ELF-1 (cell line): ENCODE results near the gene PLEKHO2.

ENCODE experiments used
- DNase-seq: peaks from one replicate; pipeline ENCODE4 v3.0.0-alpha.2; 2016; ENCODE audit warnings: low read depth, low spot score

PLEKHO2 gene

DNA sequence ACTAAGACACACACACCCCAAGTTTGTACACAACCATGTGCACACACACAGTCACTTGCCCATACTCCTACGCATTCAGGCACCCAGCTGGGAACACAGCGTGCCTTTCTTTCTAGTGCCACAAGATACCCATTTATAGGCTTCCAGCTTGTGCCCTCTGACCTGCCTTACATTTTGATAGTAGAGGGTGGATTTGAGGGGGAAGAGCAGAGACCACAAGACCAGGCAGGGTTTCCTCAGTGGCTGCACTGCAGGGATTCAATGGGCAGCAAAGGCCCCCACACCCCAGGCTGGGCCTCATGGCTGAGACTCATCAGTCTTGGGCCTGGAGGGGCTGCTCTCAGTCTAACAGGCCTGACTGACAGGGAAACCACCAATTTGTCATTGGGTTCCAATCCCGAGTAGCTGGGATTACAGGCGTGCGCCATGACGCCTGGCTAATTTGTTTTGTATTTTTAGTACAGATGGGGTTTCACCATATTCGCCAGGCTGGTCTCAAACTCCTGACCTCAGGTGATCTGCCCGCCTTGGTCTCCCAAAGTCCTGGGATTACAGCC is 51.2 kb downstream of the PLEKHO2 start:
- no peak for DNase-seq

DNA sequence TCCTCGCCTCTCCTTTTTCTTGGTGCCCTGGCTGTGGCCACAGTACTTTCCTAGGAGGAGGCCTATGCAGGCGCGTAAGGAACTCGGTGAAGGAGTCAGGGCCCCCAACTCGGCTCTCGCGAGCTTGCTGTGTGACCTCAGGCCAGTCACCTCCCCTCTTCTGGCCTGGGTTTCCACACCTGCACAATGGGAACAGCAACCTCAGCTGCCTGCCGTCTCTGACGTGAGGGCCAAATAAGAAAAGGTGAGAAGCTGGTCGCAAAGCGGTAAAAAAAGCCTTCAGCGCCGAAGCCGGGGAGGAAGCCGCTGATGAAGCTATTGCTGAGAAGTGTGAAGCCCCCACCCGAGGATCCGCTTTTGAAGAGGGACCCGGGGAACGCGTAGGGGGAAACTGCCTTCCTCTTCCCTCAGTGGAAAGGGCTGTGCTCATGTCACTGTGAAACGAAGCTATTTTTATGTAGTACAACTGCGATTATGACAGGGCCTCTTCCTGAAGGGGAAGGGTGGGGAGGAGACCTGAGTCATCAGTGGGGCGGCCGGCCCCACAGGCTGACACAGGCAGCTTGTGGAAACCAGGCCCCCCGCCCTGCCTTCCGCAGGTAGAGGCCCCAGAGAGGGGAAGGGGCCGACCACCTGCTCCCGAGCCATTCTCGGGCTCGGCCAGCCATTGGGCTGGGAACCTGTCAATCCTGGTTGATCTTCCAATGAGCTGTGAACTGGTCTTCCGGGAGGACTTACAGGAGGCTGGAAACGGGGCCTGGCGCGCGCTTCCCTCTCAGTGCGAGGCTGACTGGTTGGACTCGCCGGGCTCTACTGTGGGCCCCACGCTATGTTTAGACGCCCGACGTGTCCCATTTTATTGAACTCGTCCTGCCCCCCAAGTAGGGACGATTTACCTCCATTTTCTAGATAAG is 52.0 kb downstream of the PLEKHO2 start:
- DNase-seq = peak; percentile 98

DNA sequence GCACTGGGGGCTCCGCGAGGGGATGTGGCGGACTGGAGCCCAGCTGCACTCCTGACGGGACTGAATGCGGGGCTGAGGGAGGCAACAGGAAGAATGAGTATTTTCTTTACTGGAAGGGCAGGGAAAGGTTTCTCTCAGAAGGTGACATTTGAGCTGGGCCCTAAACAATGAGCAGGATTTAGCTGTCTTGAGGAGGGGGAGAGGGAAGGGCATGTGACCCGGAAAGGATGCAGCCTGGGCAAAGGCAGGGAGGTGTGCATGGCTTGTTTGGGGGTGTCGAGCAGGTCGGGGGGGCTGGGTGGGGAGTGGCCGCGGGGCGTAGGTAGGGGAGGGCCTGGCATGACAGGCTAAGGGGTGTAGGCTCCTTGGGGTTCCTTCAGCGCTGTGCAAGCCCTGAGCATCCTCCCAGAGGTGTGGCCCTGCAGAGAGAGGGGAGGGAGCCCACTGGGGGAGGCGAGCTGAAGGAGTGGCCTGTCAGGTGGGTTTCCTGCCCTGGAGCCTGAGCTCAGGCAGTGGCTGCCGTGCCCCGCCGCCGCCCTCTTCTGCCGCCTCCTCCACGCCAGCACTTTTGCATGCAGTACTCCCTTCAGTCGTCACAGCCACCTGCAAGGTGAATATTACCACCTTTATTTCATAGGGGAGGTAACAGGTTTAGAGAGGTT is 52.8 kb downstream of the PLEKHO2 start:
- DNase-seq = no peak

DNA sequence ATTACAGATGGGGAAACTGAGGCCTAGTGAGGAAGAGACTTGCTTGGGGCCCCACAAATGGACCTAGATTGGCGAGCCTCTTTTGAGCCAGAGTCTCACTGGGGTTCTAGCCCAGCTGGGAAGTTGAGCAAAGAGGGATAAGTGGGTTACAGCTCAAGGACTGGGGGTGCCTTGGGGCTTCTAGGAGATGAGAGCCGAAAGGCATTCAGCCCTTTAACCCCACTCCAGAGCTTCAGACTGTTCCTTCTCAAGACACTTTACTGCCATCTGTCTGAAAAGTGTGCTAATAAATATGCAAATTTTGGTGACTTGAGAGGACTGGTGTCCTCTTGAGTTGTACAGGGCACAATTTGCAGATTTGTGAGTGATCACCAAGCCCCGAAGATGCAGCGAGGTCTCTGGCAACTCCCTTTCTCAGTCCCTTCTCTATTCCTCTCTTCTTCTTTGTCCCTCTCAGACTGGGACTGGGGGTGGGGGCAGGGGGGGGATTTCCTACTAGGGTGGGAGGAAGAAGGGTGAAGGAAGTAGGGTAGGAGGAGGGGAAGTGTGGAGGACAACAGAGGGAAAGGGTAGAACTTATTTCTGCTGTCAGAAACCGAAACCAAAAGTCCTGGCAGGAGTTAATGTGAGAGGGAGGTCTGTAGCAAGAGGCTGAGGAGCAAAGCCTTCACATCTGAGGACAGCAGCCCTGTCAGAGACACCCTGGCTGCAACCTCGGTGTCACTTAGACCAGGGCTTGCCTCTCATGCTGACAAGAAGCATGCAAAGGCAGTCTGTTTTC is 53.8 kb downstream of the PLEKHO2 start:
- no peak for DNase-seq

DNA sequence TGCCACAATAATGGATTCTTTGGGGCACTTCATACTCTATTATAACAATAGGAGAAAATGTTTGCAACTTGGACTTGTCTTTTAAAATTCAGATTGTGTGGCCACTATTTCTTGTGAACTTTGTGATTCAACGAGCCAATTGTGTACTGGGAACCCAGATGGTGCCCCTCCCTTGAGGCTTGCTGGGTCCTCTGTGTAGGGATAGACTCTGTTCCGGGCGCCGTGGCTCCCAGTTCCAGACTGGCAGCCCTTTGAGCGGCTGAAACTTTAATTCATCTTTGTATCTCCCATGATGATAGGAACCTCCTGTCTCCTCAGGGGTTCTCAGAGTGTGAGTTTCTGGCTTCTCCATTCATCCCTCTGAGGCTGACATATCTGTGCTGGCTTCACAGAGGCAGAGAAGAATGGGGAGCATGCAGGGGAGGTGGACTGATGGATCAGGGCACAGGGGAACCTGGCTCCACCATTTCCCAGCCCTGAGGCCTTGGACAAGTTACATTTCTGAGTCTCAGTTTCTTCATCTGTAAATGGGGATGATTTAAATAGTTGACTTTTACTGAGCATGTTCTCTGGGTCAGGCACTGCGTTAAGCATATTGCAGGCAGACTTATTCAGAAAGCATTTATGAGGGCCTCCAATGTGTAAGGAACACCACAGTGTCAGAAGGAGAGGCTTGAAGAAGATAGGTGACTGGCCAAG is 54.8 kb downstream of the PLEKHO2 start:
- DNase-seq = no peak

DNA sequence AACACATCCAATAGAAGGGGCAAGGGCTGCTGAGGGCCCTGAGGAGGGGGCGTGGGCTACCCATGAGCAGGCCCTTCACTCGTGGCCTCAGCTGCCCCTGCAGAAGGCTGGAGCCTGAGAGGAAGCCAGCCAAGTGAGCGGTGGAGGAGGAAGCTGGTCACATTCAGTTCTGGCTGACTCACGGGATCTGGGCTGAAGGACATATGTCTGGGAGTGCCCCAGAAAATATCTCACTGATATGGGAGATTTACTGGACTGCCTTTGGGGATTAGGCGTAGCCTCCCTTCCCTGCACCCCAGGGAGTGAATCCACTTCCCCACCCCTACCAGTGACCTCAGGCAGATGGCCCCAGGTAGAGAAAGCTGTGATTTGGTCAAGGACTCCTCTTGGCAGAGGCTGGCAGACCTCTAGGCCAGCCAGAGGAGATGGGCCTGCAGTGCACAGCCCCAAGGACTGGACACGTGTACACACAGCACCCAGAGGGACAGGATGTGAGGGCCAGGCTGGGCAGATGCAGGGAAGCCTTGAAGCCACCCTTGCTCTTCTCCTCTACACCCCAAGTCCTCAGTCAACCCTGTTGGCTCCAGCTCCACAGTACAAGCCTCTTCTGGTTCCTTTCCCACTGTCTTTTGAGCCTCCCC is 55.8 kb downstream of the PLEKHO2 start:
- DNase-seq = no peak

DNA sequence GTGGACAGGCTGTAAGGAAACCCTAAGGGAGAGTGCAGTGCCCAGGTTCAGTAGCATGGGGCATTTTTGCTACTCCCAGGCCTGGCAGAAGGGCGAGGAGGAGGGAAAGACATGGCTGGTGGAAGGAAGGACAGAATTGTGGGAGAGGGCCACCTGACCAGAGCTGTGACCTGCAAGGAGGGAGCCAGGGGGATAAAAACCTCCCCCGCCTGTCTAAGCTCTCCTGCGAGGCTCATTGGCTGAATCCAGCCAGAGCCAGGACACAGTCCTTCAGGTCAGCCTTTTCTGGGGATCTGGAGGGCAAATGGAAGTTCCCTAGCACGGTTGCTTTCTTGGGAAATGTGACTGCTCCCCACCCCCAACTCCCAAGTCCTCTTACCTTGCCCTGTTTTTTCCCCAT is 56.7 kb downstream of the PLEKHO2 start:
- DNase-seq = no peak

DNA sequence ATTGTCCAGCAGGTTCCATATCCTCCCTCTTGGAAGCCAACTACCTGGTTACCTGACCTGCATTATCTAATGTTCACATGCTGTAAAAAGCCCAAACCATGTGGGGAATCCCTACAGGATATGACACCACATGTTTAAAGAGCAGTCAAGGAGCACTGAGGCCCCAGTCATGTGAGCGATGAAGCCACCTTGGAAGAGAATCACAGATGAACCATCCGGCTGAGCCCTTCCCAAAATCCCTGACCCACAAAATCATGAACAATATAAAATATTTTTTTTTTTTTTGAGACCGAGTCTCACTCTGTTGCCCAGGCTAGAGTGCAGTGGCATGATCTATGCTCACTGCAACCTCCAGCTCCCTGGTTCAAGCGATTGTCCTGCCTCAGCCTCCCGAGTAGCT is 59.4 kb downstream of the PLEKHO2 start:
- no peak for DNase-seq

DNA sequence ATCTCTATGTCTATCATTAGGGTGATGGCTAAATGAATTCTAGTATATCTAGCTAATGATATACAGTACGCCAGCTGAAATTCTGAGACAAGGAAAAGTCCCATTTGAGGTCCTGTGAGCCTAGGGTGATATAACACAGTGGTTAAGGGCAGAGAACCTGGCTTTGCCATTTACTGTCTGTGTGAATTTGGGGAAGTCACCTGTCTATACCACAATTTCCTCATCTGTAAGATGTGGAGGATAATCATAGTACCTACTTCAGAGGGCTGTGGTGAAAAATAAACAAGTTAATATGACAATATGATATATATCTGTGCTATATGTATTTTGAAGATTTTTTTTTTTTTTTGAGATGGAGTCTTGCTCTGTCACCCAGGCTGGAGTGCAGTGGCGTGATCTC is 60.2 kb downstream of the PLEKHO2 start:
- no peak for DNase-seq

DNA sequence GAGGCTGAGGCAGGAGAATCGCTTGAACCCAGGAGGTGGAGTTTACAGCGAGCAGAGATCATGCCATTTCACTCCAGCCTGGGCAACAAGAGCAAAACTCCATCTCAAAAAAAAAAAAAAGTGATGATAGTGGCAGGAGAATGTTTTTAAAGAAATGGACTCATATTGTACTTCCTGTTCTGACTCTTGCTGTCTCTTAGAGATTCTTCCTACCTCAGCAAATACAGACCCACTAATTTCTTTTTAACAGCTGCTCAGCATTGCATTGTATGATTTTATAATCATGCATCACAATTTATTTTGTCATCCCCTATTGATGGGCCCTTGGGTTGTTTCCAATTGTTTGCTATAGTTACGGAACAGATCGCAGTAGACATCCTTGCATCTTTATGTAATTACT is 61.1 kb downstream of the PLEKHO2 start:
- DNase-seq = no peak

DNA sequence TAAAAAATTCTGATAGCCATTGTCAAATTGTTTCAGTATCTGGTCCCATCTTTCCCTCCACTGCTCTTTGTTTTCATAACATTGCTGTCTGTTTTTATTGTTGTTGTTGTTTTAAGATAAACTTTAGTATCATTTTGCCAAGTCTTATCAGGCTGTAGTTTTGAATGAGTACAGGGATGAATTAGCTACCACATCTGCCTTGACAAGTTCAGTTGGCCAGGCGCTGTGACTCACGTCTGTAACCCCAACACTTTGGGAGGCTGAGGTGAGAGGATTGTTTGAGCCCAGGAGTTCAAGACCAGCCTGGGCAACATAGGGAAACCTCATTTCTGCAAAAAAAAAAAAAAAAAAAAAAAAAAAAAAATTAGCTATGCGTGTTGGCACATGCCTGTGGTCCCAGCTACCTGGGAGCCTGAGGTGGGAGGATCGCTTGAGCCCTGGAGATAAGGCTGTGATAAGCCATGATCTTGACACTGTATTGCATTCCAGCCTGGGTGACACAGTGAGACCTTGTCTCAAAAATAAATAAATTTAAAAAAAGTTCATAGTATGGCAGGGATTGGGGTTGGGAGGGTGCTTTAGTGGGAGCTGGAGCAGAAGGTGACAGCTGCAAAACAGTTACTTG is 61.7 kb downstream of the PLEKHO2 start:
- DNase-seq = no peak

DNA sequence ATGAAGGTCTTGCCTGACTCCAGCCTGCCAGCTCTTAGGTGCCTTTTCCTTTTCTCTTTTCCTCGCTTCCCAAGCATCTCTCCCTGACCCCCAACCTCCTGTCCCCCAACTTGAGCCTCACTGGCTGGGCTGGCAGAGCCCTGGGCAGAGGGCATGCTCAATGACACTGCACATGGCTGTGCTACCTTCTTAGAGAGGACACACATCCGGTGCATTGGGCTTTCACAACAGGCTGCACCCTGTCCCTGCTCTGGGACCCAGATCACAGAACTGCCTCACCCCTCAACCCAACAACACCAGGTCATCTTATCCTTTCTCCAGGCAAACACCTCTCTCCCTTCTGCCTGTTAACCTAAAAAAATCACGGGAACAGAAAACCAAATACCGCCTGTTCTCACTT is 62.5 kb downstream of the PLEKHO2 start:
- no peak for DNase-seq

DNA sequence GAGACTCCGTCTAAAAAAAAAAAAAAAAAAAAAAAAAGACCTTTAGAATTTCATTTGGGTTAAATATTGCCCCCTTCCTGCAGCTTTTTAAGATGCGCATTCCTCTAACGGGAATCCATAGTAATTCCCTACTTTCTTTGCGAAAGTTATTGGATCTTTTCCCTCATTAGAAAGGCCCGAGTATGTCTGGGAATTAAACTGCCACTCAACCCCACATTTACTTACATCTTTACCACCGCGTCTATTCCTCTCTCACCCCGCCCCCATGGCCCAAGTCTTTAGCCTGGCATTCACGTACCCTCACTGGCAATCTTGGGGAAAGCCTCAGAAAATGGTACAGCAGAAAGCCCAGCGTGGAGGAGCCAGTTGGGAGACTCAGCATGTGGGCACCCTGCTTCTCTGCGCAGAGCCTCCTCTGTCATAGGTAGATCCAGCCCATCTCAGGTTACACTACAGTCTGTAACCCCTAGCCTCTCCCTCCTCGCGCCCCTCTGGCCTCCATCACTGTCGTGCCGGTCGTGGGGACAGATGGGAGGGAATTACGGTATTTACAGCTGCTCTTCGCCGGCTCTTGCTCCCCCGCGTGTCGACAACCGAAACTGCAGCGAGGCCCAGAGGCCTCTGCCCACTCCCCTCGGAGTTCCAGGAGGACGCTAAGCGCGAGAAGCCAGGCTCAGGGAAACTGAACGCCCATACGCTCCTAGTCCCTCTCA is 63.6 kb downstream of the PLEKHO2 start:
- DNase-seq = peak; percentile 97

DNA sequence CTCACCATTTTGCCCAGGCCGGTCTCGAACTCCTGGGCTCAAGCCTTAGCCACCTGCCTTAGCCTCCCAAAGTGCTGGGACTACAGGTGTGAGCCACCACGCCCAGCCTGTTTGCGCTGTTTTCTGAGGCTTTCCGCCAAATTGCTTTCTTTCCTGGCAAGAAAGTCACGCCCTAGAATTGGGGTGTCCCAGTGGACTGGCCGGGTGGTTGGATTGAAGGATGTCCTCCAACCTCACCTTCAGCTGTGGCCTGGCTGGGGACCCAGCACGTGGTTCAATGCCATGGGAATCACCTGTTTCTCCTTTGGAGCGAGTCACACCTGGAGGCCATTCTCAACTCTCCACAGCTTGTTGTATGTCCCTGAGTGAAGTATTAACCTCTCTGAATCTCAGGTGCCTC is 64.2 kb downstream of the PLEKHO2 start:
- no peak for DNase-seq

DNA sequence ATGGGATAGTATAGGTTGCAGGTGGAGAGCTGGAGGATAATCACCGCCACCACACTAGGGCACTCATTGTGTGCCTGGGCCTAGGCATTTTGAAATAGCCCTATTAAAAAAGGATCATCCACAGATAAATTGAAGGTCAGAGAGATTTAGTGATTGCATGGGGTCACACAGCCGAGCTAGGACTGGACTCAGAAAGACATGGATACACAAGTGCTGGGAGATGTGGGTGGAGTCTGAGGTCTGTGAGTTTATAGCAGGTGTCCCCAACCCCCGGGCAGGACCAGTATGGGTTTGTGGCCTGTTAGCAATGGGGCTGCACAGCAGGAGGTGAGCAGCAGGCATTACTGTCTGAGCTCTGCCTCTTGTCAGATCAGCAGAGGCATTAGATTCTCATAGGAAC is 64.7 kb downstream of the PLEKHO2 start:
- no peak for DNase-seq

DNA sequence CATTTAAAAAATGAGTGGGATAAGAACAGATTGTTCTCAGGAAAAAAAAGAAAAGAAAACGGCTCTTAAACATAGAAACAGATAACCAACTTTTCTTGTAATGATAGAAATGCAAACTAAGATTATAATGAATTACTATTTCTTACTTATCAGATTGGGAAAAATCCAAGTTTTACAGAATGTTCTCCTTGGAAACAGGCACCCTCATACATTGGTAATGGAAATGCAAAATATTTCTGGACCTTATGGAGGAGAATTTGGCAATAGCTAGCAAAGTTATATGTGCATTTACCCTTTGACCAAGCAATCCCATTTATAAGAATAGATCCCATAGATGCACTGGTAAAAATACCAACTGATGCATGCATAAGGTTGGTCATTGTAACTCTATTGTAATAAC is 66.3 kb downstream of the PLEKHO2 start:
- no peak for DNase-seq

DNA sequence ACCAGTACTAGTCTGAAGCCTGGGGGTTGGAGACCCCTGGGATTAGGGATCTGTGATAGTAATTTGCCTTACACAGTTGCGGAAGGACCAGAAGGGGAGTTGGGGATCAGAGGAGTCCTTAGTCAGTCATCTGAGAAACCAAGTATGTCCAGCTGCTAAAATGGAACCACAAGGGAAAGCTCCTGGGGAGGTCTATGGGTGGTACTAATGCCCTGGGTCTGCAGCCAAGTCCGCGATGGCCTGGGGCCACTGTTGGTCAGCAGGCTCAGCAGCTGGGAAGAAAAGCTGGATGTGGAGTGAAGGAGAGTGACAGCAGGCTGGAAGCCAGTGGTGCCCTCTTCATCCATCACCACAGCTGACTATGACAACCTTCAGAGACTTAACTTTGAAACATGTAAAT is 67.8 kb downstream of the PLEKHO2 start:
- no peak for DNase-seq

DNA sequence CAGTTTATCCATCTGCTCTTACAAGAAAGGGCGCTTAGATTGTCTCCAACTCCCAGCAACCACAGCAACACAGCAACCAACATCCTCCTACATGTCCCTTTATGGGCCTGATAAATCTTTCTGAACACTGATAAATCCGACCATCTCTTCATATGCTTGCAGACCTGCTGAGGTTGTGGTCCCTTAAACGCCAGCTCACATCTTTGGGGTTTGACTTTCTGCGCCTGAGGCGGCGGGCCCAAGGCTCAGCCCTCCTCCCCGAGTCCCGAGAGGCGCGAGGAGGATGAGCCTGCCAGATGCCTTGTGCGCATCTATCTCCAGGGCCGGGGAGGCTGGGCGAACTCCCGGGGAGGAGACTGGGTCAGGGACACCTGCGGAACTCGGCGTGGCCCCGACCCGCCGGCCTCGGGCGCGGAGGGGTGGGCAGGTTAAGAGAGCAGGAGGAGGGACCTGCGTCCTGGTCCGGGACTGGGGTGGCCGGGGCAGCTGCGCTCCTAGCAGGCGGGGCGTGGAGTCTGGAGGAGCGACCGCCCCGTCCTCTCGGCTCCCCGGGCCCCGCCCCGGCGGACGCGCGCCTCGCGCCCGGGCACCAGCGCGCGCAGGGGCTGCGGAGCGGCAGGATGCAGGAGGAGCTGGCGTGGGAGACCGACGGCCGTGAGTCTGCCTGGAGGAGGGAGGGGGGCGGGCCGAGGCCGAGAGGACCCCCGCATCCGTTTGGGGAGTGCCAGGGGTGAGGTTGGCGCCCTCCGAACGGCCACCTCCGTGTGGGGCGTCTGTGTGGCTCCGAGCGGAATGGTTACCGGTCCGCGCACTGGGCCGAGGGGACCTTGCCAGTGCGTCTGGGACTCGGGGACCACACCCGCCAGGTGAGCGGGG is 69.8 kb downstream of the PLEKHO2 start, which contains the start of gene ANKDD1A:
ANKDD1A (plus strand) TSS at position 592 of the 876 bp plus-strand sequence; CDS start at position 621, 29 bp downstream.
- peak; percentile 65 for DNase-seq
